ENCODE results near the gene OGDHL. TPM values are rescaled to one million over a fixed set of nuclear protein-coding genes. Genes with fewer than 3 reads are reported as not detected.

Gene OGDHL
- total RNA-seq, 1 donor from 2014 or later: 0.30 TPM

GRCh38 chr10:49749556-49750491 is 12.3 kb downstream of the OGDHL start:
- DNase-seq (no peak), ATAC-seq (peak in 1 of 2 donors; percentile 14)
- no peaks in the 10 kb centered on the region for H3K36me3 ChIP-seq
- H3K4me3 ChIP-seq: no peak overlapping the region
- peaks cover 13% of the 10 kb centered on the region for H3K27me3 ChIP-seq (ENCODE audit: low read depth)
- no peaks in the 10 kb centered on the region for H3K9me3 ChIP-seq
- H3K27ac ChIP-seq: no peak overlapping the region
- no peak for TF ChIP-seq CTCF (IDR thresholded peaks at IDR 0.05)
- intact Hi-C loops (cut with DNase I): no loop called here
- no peaks in the 10 kb centered on the region for H3K4me1 ChIP-seq

GRCh38 chr10:49749144-49749543 is 13.0 kb downstream of the OGDHL start:
- intact Hi-C loops (cut with DNase I): no loop called here
- Histone ChIP-seq H3K27ac (no peak overlapping the region), H3K4me1 (no peaks in the 10 kb centered on the region), H3K36me3 (no peaks in the 10 kb centered on the region), H3K4me3 (no peak overlapping the region), H3K27me3 (ENCODE audit: low read depth) (peaks cover 13% of the 10 kb centered on the region), H3K9me3 (no peaks in the 10 kb centered on the region)
- ATAC-seq (no peak), DNase-seq (no peak)
- TF ChIP-seq CTCF (IDR thresholded peaks at IDR 0.05): no peak

- Histone ChIP-seq H3K9me3 (no peaks in the 10 kb centered on the region), H3K36me3 (no peaks in the 10 kb centered on the region), H3K4me1 (no peaks in the 10 kb centered on the region), H3K27me3 (ENCODE audit: low read depth) (peaks cover 13% of the 10 kb centered on the region), H3K27ac (no peak overlapping the region), H3K4me3 (no peak overlapping the region)
- ATAC-seq: no peak
- TF ChIP-seq CTCF (IDR thresholded peaks at IDR 0.05): no peak
- intact Hi-C loops (cut with DNase I): no loop called here
- DNase-seq: no peak
Measured at GRCh38 chr10:49748006-49748405, 14.1 kb downstream of the OGDHL start.

GRCh38 chr10:49747303-49747646 is 14.8 kb downstream of the OGDHL start:
- no peaks in the 10 kb centered on the region for H3K9me3 ChIP-seq
- intact Hi-C loops (cut with DNase I): no loop called here
- H3K4me3 ChIP-seq: no peak overlapping the region
- no peaks in the 10 kb centered on the region for H3K36me3 ChIP-seq
- H3K4me1 ChIP-seq: no peaks in the 10 kb centered on the region
- H3K27ac ChIP-seq: no peak overlapping the region
- H3K27me3 ChIP-seq (ENCODE audit: low read depth): peaks cover 9% of the 10 kb centered on the region
- no peak for TF ChIP-seq CTCF (IDR thresholded peaks at IDR 0.05)
- ATAC-seq: no peak
- no peak for DNase-seq

GRCh38 chr10:49746626-49747302 is 15.4 kb downstream of the OGDHL start:
- Histone ChIP-seq H3K36me3 (no peaks in the 10 kb centered on the region), H3K9me3 (no peaks in the 10 kb centered on the region), H3K4me3 (no peak overlapping the region), H3K4me1 (no peaks in the 10 kb centered on the region), H3K27me3 (ENCODE audit: low read depth) (peaks cover 4% of the 10 kb centered on the region), H3K27ac (no peak overlapping the region)
- intact Hi-C loops (cut with DNase I): no loop called here
- ATAC-seq (no peak), DNase-seq (no peak)
- TF ChIP-seq CTCF (IDR thresholded peaks at IDR 0.05): no peak

Measured in lower lobe of right lung (tissue), 2 donors.